ENCODE data around the gene BAIAP3.
"Not testable (repeated sequence)": the region's sequence is repeated elsewhere in the genome, so short reads cannot be mapped to it uniquely, and the experiment has no call there.

Gene BAIAP3

DNA sequence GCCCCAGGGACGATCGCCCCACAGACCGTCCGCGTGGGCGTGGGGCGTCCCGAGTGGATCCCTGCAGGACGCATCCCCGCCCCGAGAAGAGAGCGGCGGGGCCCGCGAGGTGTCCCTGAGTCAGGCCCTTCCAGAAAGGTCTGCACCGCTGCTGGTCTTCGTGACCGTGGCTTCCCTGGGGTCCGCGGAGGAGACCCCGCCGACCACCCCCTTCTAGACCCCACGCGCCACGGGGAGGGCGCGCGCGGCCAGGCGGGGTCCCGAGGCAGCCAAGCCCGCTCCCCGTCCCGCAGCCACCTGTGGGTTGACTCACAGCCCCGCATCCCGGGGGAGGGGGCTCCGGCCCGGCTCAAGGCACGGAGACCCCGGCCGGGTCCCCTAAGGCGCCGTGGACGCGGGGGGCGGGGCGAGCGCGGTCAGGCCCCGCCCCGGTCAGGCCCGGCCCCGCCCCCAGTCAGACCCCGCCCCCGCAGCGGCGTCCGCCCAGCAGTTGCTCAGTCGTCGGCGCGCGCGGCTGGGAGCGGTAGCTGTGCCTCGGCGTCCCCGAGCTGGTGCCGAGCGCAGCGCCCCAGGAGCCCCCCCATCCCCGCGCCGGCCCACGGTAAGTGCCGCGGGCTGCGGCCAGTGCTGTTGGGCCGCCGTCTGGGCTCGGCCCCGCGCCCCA is at the start of gene BAIAP3:
Gene BAIAP3, plus strand, starts transcription at position 497 of the 664 bp plus-strand sequence. CDS start 4,905 bp downstream, outside the sequence.
- DNase-seq, result no peak

GRCh38 chr16:1283996-1284616 is 49.3 kb upstream of the BAIAP3 start:
- no peak for DNase-seq

DNA sequence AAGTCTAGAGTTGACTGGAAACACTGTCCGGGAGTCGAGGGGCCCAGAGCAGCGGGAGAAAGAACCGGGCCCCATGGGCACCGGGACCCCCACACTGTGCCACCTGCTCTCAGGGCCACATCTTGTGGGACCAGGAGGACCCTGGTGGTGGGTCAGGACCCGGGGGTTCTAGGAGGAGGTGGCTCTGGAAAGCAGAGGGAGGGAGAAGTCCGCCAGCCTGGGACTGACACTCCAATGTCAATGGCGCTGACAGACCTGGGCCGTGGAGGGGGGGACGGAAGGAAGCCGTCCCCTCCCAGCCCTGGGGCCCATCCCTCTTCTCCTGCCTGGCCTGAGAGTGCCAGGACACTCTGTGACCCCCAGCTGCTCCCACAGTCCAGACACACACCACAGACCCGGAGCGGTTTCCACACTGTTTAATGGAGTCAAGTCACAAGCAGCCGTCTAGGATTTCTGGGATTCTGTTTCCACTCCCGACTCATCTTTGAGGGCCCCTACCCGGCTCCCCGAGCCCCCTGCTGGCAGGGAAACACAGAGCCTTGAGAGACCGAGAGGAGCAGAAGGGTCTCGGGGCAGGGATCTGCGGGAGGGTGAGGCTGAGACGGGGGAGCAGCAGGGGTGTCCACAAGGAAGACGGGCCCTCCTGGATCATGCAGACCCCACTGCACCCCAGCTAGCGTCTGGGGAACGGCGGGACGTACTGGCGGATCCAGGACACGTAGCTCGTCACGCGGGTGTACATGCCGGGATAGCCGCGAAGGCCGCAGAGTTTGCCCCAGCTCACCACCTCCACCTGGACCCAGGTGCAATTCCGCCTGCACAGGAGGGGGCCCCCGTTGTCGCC is 47.6 kb upstream of the BAIAP3 start:
- DNase-seq, result no peak

- no peak for DNase-seq
These were observed 46.8 kb upstream of the BAIAP3 start for GRCh38 chr16:1286513-1287094.

DNA sequence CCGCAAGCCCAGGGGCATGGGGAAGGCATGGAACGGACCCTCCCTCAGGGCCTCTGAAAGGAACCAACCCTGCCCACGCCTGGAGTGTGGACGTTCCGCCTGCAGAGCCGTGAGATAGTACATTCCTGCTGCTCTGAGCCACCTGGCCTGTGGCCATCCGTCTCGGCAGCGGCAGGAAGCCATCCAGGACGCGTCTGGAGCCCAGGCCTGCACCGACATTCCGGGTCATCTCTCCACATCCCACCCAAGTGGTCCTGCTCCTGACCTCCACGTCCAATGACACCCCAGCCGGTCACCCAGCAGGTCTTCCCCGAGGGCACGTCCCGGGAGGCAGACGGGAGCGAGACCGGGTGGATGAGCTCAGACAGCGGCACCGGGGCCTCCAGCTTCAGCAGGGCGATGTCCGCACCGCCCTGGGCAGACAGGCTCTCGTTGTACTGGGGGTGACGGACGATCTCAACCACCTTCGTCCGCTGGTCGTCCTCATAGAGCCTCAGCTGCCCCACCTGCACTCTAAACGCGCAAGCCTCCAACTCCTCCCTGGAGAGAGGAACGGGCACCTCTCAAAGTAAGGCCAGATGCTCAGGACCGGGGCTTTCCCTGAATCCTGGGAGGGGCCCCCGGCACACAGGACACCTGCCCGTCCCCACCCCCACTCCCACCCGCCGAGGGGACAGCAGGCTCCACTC is 45.3 kb upstream of the BAIAP3 start:
- DNase-seq, result no peak

DNA sequence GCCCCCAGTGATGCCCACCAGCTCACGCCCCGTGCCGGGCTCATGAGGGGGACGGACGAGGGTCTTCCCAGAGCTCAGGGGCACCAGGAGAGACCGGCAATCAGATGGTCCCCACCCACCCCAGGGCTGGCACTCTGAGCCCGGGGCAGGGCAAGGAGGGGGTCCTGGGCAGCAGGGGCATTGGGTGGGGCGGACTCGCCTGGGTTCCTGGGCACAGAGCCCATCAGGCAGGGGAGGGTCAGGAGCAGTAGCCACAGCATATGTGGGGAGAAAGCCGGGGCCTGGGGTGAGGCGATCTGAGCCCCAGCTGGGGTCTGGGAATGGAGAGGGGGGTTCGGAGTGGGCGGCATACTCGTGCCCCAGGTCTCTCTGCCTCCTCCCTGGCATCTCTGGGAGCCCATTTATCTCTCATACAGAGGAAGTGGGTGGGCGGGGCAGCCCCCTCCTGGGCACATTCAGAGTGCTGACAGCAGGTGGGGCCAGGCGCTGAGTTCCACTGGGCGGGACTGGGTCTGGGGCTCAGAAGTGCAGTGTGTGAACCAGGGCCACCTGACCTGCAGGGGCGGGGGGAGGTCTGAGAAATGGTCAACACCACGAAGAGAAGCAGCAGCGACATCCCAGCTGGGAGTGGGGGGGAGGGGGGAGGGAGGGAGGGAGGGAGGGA is 44.5 kb upstream of the BAIAP3 start:
- peak; percentile 50 for DNase-seq

GRCh38 chr16:1289477-1289866 is 44.0 kb upstream of the BAIAP3 start:
- DNase-seq, result no peak

DNA sequence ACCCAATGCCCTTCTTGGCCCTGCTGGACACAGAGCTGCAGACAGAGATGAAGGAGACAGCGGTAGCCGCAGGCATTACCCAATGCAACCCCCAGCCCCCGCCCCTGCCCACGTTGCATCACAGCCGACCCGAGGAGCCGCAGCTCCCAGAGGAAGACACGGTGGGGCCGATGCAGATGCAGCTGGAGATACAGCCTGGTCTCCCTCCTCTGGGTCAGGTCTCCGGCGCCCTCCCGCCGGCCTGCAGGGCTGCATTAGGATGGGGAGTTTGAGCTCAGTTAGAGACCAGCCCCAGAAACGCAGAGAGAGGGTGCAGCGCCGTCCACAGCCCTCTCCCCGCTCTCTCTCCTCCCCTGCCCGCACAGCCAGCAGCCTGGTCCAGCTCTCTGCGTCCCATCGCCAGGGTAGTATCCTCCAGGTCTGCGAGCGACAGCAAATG is 43.4 kb upstream of the BAIAP3 start:
- no peak for DNase-seq

GRCh38 chr16:1290860-1291575 is 42.4 kb upstream of the BAIAP3 start:
- DNase-seq, result no peak

GRCh38 chr16:1291576-1291974 is 41.9 kb upstream of the BAIAP3 start:
- peak; percentile 55 for DNase-seq

DNA sequence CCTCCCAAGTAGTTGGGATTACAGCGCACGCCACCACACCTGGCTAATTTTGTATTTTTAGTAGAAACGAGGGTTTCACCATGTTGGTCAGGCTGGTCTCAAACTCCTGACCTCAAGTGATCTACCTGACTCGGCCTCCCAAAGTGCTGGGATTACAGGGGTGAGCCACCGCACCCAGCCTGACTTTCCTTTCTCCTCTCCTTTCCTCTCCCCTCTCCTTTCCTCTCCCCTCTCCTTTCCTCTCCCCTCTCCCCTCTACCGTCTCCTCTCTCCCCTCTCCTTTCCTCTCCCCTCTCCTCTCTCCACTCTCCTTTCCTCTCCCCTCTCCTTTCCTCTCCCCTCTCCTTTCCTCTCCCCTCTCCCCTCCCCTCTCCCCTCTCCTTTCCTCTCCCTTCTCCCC is 41.2 kb upstream of the BAIAP3 start:
- not testable (repeated sequence) for DNase-seq

GRCh38 chr16:1292808-1293207 is 40.6 kb upstream of the BAIAP3 start:
- not testable (repeated sequence) for DNase-seq

DNA sequence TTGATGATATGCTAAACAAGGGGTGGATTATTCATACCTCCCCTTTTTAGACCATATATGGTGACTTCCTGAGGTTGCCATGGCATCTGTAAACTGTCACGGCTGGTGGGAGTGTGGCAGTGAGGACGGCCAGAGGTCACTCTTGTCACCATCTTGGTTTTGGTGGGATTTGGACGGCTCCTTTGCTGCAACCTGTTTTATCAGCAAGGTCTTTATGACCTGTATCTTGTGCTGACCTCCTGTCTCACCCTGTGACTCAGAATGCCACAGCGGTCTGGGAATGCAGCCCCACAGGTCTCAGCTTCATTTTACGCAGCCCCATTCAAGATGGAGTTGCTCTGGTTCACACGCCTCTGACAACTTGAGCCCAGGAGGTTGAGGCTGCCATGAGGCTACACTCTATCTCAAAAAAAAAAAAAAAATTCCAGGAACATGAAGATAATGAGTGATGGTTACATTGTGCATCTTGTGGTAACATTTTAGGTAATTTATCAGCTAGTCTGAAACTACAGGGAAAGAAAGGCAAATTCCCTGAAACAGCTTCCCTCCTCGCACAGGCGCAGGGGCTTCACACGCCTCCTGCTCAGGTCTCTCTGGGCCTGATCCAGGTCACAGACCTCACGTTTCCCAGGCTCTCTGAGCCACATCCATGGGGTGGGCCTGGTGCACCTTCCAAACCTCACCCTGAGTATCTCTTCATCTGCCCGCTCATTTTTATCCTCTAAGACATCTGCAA is 39.4 kb upstream of the BAIAP3 start:
- DNase-seq, result no peak

DNA sequence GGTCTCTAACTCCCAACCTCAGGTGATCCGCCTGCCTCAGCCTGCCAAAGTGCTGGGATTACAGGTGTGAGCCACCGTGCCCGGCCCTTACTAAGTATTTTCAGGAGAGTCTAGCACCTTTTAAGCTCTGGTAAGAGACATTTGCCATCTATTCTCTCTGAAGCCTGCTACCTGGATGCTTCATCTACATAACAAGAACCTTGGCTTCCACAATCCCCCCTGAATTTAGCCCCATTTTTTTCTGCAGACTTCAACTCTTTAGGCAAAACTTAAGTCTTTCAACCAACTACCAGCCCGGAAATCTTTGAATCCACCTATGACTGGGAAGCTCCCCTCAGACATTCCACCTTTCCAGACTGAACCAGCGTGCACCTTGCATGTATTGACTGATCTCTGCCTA is 38.0 kb upstream of the BAIAP3 start:
- no peak for DNase-seq

- DNase-seq, result not testable (repeated sequence)
These were observed 36.8 kb upstream of the BAIAP3 start for GRCh38 chr16:1296688-1297017.

DNA sequence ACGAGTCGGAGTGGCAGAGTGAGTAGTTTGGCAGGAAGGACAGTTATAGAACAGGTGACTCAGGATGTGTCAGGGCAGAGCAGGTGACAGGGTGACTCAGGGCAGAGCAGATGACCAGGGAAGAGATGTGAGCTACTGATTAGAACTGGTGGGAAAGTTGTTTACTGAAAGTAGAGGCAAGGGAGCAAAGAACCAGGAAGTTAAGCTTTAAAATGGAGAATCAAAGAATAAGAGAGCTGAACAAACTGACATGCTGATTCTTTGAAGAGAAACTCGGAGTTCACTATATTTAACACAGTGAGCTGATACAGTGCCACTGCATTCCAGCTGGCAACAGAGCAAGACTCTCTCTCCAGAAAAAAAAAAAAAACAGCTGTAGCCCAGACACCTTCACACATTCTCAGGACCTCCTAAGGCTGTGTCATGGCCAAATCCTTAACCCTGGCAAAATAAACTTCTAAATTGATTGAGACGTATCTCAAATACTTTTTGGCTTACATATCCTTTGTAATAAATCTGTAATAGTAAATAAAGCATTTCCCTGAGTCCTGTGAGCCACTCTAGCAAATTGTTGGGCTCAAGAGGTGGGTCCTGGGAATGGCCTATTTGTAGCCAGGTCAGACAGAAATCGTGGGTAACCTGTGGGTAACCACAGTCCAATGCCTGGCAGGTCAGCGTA is 36.3 kb upstream of the BAIAP3 start:
- DNase-seq, result peak; percentile 43

DNA sequence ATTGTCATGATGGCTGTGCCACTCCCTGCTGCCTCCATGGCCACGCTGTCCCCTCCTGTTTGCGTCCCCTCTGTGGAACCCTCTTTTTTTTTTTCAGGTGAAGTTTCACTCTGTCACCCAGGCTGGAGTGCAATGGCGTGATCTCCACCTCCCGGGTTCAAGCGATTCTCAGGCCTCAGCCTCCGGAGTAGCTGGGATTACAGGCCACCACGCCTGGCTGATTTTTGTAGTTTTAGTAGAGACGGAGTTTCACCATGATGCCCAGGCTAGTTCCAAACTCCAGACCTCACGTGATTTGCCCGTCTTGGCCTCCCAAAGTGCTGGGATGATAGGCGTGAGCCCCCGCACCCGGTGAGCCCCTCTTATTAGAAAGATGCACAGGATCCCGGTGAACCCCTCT is 35.0 kb upstream of the BAIAP3 start:
- no peak for DNase-seq

DNA sequence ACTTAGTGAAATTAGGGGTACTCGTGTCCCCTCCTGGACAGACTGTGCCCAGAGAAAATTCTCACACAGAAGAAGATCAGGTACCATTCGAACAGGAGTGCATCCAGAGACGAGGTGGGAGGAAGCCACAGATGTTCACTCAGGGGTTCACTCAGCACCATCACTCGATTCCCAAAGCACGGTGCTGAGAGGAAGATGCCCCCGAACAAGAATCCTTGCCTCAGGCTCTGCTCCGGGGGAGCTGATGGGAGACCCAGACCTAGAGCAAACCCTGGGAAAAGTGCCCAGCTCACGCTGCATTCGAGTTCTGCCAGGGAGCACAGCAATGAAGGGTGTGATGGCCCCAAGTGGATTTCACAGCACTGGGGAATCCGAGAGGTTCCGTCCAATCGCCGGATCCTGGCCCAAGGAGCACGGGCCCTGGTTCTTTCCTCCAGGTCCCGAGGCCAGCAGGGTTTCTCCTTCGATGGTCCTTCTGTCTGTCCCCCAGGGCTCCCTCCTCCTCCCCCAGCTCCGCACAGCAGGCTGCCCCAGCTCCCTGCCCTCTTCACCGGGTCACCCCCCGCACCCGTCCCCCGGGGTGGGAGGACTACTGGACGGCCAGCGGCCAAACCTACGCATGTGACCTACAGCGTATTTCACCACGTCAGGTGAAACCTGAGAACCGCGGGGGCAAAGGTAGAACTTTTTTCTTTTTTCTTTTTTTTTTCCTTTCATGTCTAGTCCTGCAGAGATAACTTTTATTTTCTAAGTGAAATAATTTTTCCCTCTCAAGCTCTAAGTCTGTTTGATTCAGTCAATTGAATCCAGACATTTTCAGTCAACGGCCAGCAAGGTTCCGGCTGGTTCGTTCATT is 34.2 kb upstream of the BAIAP3 start:
- no peak for DNase-seq

GRCh38 chr16:1299868-1300203 is 33.6 kb upstream of the BAIAP3 start:
- DNase-seq, result no peak

Data from NCI-H510A (cell line).